ENCODE data around the gene EIF3J.

EIF3J gene

GRCh38 chr15:44593042-44593736, 56.2 kb downstream of the EIF3J start:
- no peak for DNase-seq (ENCODE audit: low read depth in 2 of 2)

- no peak for DNase-seq (ENCODE audit: low read depth in 2 of 2)
Measured at GRCh38 chr15:44595246-44595645, 58.3 kb downstream of the EIF3J start.

- no peak for DNase-seq (ENCODE audit: low read depth in 2 of 2)
Measured at GRCh38 chr15:44595656-44596510, 58.9 kb downstream of the EIF3J start.

- DNase-seq (ENCODE audit: low read depth in 2 of 2) = no peak
Measured at GRCh38 chr15:44596511-44597010, 59.6 kb downstream of the EIF3J start.

- DNase-seq (ENCODE audit: low read depth in 2 of 2) = no peak
Measured at GRCh38 chr15:44598066-44598465, 61.1 kb downstream of the EIF3J start.

GRCh38 chr15:44598892-44599291, 61.9 kb downstream of the EIF3J start:
- DNase-seq (ENCODE audit: low read depth in 2 of 2) = no peak

- no peak for DNase-seq (ENCODE audit: low read depth in 2 of 2)
Measured at GRCh38 chr15:44603126-44603525, 66.2 kb downstream of the EIF3J start.

- no peak for DNase-seq (ENCODE audit: low read depth in 2 of 2)
Measured at GRCh38 chr15:44606740-44607139, 69.8 kb downstream of the EIF3J start.
